NB4 (cell line): ENCODE measurements around the gene CDH4.

Experiments used
- MYC ChIP-seq: IDR thresholded peaks from 2 replicates; pipeline ENCODE4 v1.6.1; 2011; ENCODE audit warnings: low read depth, low read length
- POLR2A ChIP-seq: IDR thresholded peaks from 2 replicates; pipeline ENCODE4 v1.6.1; 2011; ENCODE audit warnings: mild to moderate bottlenecking; ENCODE audit not compliant: insufficient read length; ENCODE audit errors: extremely low read depth
- TF ChIP-seq, protein P1 (sequence below): IDR thresholded peaks from one replicate; pipeline ENCODE4 v1.5.1; 2012; ENCODE audit warnings: low read depth, low read length
- TF ChIP-seq, protein P2 (sequence below): IDR thresholded peaks from 2 replicates; pipeline ENCODE4 v1.6.1; 2011; ENCODE audit warnings: low read depth, low read length

DNA sequence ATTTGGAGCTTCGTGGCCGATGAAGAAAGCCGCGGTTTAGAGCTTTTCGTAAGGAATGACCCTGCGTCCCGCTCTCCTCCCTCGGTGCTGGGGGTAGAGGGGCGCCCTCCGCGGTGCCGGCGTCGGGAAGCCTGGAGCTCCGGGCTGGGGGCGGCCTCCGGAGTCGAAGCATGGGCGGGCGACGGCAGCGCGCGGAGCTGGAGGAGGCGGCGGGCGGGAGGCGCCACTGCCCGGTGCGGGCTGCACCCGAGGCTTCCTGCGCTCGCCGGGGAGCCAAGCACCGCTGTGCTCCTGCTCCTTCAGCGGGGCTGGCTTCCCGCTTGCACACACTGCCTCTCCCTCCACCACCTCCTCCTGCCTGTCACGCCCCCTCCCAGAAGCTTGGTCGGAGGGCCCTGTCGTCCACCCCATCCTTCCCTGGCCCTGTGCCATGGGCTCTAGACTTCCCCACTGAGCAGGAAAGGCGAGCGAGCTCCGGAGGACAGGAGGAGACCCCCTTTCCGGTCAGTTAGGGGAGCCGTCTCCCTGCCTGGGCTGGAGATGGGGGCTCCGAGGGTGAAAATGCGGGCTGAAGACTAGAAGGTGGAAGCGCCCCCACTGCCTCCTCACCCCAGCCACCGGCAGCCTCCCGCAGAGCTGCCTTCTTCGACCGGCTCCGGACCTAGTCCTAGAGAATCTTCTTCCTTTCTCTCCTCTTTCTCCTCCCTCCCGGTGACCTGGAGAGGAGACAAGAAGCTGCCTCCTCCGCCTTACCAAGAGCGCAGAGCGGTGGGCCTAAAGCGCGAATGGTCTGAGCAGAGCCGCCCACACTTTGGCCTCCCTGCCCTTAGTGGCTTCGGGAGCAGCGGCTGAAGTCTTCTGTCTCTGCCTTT lies 1.8 kb downstream of the CDH4 start:
- TF ChIP-seq, protein P1, sequence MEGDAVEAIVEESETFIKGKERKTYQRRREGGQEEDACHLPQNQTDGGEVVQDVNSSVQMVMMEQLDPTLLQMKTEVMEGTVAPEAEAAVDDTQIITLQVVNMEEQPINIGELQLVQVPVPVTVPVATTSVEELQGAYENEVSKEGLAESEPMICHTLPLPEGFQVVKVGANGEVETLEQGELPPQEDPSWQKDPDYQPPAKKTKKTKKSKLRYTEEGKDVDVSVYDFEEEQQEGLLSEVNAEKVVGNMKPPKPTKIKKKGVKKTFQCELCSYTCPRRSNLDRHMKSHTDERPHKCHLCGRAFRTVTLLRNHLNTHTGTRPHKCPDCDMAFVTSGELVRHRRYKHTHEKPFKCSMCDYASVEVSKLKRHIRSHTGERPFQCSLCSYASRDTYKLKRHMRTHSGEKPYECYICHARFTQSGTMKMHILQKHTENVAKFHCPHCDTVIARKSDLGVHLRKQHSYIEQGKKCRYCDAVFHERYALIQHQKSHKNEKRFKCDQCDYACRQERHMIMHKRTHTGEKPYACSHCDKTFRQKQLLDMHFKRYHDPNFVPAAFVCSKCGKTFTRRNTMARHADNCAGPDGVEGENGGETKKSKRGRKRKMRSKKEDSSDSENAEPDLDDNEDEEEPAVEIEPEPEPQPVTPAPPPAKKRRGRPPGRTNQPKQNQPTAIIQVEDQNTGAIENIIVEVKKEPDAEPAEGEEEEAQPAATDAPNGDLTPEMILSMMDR, result no peak
- TF ChIP-seq POLR2A, result no peak
- TF ChIP-seq, protein P2, sequence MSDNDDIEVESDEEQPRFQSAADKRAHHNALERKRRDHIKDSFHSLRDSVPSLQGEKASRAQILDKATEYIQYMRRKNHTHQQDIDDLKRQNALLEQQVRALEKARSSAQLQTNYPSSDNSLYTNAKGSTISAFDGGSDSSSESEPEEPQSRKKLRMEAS, result no peak
- TF ChIP-seq MYC, result no peak
